ENCODE measurements around the gene LNP1. TPM values are rescaled to one million over a fixed set of nuclear protein-coding genes. Genes with fewer than 3 reads are reported as not detected.

Gene LNP1
- total and polyA plus RNA-seq, 2 donors (not counting 3 experiments of a cell fraction or from before 2014, with no cell fraction given), result 0.80 TPM

DNA sequence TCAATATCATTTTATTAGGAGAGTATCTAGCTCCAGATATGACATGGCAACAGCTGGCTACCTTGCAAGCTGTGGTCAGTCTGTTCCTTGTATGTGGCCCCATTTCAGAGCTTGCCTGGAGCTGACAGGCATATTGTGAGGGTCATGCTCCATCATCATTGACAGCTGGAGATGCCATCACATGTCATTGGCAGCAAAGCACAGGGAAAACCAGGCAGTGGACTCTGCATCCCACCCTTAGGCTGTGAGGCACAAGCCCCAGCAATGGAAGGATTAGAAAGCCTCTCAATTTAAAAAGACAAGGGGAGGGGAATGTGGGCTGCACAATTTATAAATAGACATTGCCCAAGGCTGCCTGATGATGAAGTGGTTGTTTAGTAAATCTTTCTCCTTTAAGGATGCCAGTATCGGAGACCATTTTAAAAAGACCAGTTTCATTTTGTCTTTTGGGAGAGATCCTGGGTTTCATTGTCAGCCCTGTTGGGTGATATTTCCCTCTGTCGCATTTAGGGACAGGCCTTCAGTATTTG lies 27.9 kb downstream of the LNP1 start:
- H3K27me3 ChIP-seq (ENCODE audit: control insufficient read depth in 2 of 2, insufficient read depth in 2 of 2, low read length in 2 of 2), result peaks cover 0 to 6% of the 10 kb centered on the region in 2 experiments
- no peaks in the 10 kb centered on the region for H3K36me3 ChIP-seq (ENCODE audit: control insufficient read depth in 2 of 2, extremely low read depth in 1 of 2, insufficient read depth in 2 of 2, low read length in 2 of 2)
- intact Hi-C loops (cut with micrococcal nuclease) (no loop called here), dilution Hi-C loops (cut with MboI; ENCODE audit: extremely low pct_ligation_motif_present, low sequenced_read_pairs) (no loop called here)
- H3K4me3 ChIP-seq (replicated peaks in 1 of 3; ENCODE audit: insufficient read depth in 1 of 3, low read depth in 1 of 3, low read length in 3 of 3), result no peak overlapping the region
- DNase-seq (ENCODE audit: low read depth, low spot score) (no peak), FAIRE-seq (no peak)
- no peak overlapping the region for H3K9ac ChIP-seq (replicated peaks; ENCODE audit: extremely low read depth, insufficient read depth, low read length)
- no peak overlapping the region for H3K27ac ChIP-seq (ENCODE audit: insufficient read depth, low read depth, low read length)
- CTCF ChIA-PET, result interaction anchor here (0.9 to 1.7 kb wide), 2 partner anchors 14 to 33 kb away, joined by 4 to 6 read pairs; no protein-coding TSS in a partner anchor
- no peaks in the 10 kb centered on the region for H4K20me1 ChIP-seq (replicated peaks; ENCODE audit: control insufficient read depth, extremely low read depth, insufficient read depth, low read length)
- H3K79me2 ChIP-seq (ENCODE audit: control insufficient read depth, insufficient read depth, low read length), result no peaks in the 10 kb centered on the region
- H3K9me3 ChIP-seq (replicated peaks; ENCODE audit: control insufficient read depth, insufficient read depth, low read length), result no peaks in the 10 kb centered on the region
- no peak overlapping the region for H2AFZ ChIP-seq (ENCODE audit: low read depth, low read length)
- H3K9me1 ChIP-seq (replicated peaks; ENCODE audit: control insufficient read depth, extremely low read depth, insufficient read depth, low read length), result no peaks in the 10 kb centered on the region
- no TSS peak for BruUV-seq (replicated peaks)
- POLR2A ChIA-PET, result no interaction called here
- no peaks in the 10 kb centered on the region for H3K4me1 ChIP-seq (ENCODE audit: control insufficient read depth, extremely low read depth, insufficient read depth, low read length)
- no peak overlapping the region for H3K4me2 ChIP-seq (ENCODE audit: insufficient read depth, low read length)
- TF ChIP-seq, protein P1, sequence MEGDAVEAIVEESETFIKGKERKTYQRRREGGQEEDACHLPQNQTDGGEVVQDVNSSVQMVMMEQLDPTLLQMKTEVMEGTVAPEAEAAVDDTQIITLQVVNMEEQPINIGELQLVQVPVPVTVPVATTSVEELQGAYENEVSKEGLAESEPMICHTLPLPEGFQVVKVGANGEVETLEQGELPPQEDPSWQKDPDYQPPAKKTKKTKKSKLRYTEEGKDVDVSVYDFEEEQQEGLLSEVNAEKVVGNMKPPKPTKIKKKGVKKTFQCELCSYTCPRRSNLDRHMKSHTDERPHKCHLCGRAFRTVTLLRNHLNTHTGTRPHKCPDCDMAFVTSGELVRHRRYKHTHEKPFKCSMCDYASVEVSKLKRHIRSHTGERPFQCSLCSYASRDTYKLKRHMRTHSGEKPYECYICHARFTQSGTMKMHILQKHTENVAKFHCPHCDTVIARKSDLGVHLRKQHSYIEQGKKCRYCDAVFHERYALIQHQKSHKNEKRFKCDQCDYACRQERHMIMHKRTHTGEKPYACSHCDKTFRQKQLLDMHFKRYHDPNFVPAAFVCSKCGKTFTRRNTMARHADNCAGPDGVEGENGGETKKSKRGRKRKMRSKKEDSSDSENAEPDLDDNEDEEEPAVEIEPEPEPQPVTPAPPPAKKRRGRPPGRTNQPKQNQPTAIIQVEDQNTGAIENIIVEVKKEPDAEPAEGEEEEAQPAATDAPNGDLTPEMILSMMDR (IDR thresholded peaks at IDR 0.05; ENCODE audit: extremely low read depth in 1 of 2, insufficient read depth in 1 of 2, low read depth in 1 of 2, low read length in 2 of 2), result no peak

DNA sequence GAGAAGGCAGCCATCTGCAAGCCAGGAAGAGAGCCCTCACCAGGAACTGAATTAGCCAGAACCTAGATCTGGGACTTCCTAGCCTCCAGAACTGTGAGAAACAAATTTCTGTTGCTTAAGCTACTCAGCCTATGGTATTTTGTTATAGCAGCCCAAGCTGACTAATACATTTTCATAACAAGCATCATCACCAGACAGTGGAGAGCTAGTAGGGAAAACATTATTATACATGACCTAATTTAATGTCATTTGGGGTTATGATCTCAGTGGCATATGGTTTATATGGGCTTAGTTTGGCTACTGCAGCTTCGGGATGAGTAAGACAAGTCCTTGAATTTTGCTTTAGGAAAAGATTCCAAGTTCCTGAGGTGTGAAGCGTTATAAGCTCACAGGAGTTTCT lies 35.6 kb downstream of the LNP1 start:
- H3K4me1 ChIP-seq (ENCODE audit: control insufficient read depth, extremely low read depth, insufficient read depth, low read length), result no peaks in the 10 kb centered on the region
- no peaks in the 10 kb centered on the region for H3K27me3 ChIP-seq (ENCODE audit: control insufficient read depth in 2 of 2, insufficient read depth in 2 of 2, low read length in 2 of 2)
- H3K9me1 ChIP-seq (replicated peaks; ENCODE audit: control insufficient read depth, extremely low read depth, insufficient read depth, low read length), result no peaks in the 10 kb centered on the region
- no peak overlapping the region for H2AFZ ChIP-seq (ENCODE audit: low read depth, low read length)
- H3K27ac ChIP-seq (ENCODE audit: insufficient read depth, low read depth, low read length), result no peak overlapping the region
- CTCF ChIA-PET, result interaction anchor here (0.6 to 2.6 kb wide), 3 partner anchors 9 to 167 kb away, joined by 4 to 11 read pairs (median 4); no protein-coding TSS in a partner anchor
- BruUV-seq (replicated peaks), result no TSS peak
- no peaks in the 10 kb centered on the region for H3K36me3 ChIP-seq (ENCODE audit: control insufficient read depth in 2 of 2, extremely low read depth in 1 of 2, insufficient read depth in 2 of 2, low read length in 2 of 2)
- H3K4me2 ChIP-seq (ENCODE audit: insufficient read depth, low read length), result no peak overlapping the region
- FAIRE-seq (no peak), DNase-seq (ENCODE audit: low read depth, low spot score) (no peak)
- intact Hi-C loops (cut with micrococcal nuclease), result no loop called here
- TF ChIP-seq FOS (IDR thresholded peaks at IDR 0.05; ENCODE audit: borderline replicate concordance, insufficient read depth, low read length) (no peak), EZH2 (IDR thresholded peaks at IDR 0.05; ENCODE audit: borderline replicate concordance, low read depth, low read length, severe bottlenecking) (no peak), JUN (IDR thresholded peaks at IDR 0.05; ENCODE audit: borderline replicate concordance, insufficient read depth, insufficient read length, low read depth) (no peak), POLR2A (IDR thresholded peaks at IDR 0.05; ENCODE audit: low read depth, low read length) (no peak), MYC (IDR thresholded peaks at IDR 0.05; ENCODE audit: low read depth, low read length) (no peak), GATA2 (IDR thresholded peaks at IDR 0.05; ENCODE audit: insufficient read depth, insufficient read length, low read depth, low read length) (no peak), POLR2AphosphoS5 (IDR thresholded peaks at IDR 0.05; ENCODE audit: insufficient read depth, low read depth, low read length) (no peak)
- TF ChIP-seq, protein P2, sequence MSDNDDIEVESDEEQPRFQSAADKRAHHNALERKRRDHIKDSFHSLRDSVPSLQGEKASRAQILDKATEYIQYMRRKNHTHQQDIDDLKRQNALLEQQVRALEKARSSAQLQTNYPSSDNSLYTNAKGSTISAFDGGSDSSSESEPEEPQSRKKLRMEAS (IDR thresholded peaks at IDR 0.05; ENCODE audit: insufficient read depth, insufficient read length), result no peak
- TF ChIP-seq, protein P1 (IDR thresholded peaks at IDR 0.05; ENCODE audit: extremely low read depth in 1 of 2, insufficient read depth in 1 of 2, low read depth in 1 of 2, low read length in 2 of 2), result no peak
- H3K4me3 ChIP-seq (replicated peaks in 1 of 3; ENCODE audit: insufficient read depth in 1 of 3, low read depth in 1 of 3, low read length in 3 of 3), result no peak overlapping the region
- dilution Hi-C loops (cut with MboI; ENCODE audit: extremely low pct_ligation_motif_present, low sequenced_read_pairs), result no loop called here
- no peaks in the 10 kb centered on the region for H3K9me3 ChIP-seq (replicated peaks; ENCODE audit: control insufficient read depth, insufficient read depth, low read length)
- POLR2A ChIA-PET, result no interaction called here
- H3K9ac ChIP-seq (replicated peaks; ENCODE audit: extremely low read depth, insufficient read depth, low read length), result no peak overlapping the region
- no peaks in the 10 kb centered on the region for H4K20me1 ChIP-seq (replicated peaks; ENCODE audit: control insufficient read depth, extremely low read depth, insufficient read depth, low read length)
- H3K79me2 ChIP-seq (ENCODE audit: control insufficient read depth, insufficient read depth, low read length), result no peaks in the 10 kb centered on the region

Data from endothelial cell of umbilical vein (primary cell).